T-cell (primary cell): ENCODE data around the gene ADAMTSL2. TPM values are rescaled to one million over a fixed set of nuclear protein-coding genes. Genes with fewer than 3 reads are reported as not detected.

Experiments
- ATAC-seq, 4 experiments: fragments of 200-7000 bp in 3 of 4; fragments of 150-1000 bp in 1 of 4; cut with Tn5 transposase; replicated peaks in 1 of 4; 1 replicate in 3 of 4; 2 replicates in 1 of 4; pipeline ENCODE4 v1.10.0; 2021; ENCODE audit warnings: moderate library complexity in 3 of 4, mild to moderate bottlenecking in 2 of 4, moderate number of reproducible peaks in 1 of 4
- CTCF ChIA-PET, 2 donors: fragments of 300-600 bp; sonication (Branson Sonifier 250); formaldehyde crosslinking; loops; one replicate each; lab custom pipeline; 2022; ENCODE audit warnings: antibody characterized with exemption in 2 of 2; lab: Charles Lee
- POLR2A ChIA-PET, 2 donors: fragments of 300-600 bp; sonication (Branson Sonifier 250); formaldehyde crosslinking; loops; one replicate each; lab custom pipeline; 2022; ENCODE audit warnings: antibody characterized with exemption in 2 of 2; lab: Charles Lee
- DNase-seq, 35 experiments: peaks; one replicate each; pipeline versions ENCODE4 v3.0.0 to v3.0.0-alpha.2; 2013 to 2023
- H3K27ac ChIP-seq: one replicate; pipeline ENCODE4 v1.5.1; 2013; ENCODE audit warnings: low read length
- H3K27me3 ChIP-seq, 2 experiments: replicated peaks in 1 of 2; 1 replicate in 1 of 2; 2 replicates in 1 of 2; pipeline versions ENCODE4 v1.6.1 to v1.7.0; 2013; ENCODE audit warnings: low read length in 1 of 2, mixed read lengths in 1 of 2; ENCODE audit not compliant: control insufficient read depth in 2 of 2, insufficient read depth in 2 of 2; ENCODE audit errors: extremely low read depth in 1 of 2
- H3K36me3 ChIP-seq, 2 donors: 1 replicate in 1 of 2; 2 replicates in 1 of 2; pipeline versions ENCODE4 v1.6.1 to v1.7.0; 2013; ENCODE audit warnings: low read length in 1 of 2; ENCODE audit not compliant: control insufficient read depth in 2 of 2, insufficient read depth in 1 of 2; ENCODE audit errors: extremely low read depth in 1 of 2
- H3K4me1 ChIP-seq, 2 experiments: 1 replicate in 1 of 2; 2 replicates in 1 of 2; pipeline versions ENCODE4 v1.6.1 to v1.7.0; 2013; ENCODE audit warnings: low read length in 2 of 2, mixed read lengths in 1 of 2; ENCODE audit not compliant: insufficient read depth in 2 of 2, control insufficient read depth in 1 of 2; ENCODE audit errors: extremely low read depth in 1 of 2
- H3K4me3 ChIP-seq, 2 donors: 1 replicate in 1 of 2; 2 replicates in 1 of 2; pipeline versions ENCODE4 v1.5.1 to v1.7.0; 2013; ENCODE audit warnings: mild to moderate bottlenecking in 2 of 2, low read length in 1 of 2, moderate library complexity in 1 of 2; ENCODE audit not compliant: control insufficient read depth in 1 of 2; ENCODE audit errors: extremely low read depth in 1 of 2
- H3K9me3 ChIP-seq: 2 replicates; pipeline ENCODE4 v1.7.0; 2013
- H3K27ac Mint-ChIP-seq, 2 donors: one replicate each; pipeline ENCODE4 v1.8.0; 2020 to 2021; ENCODE audit warnings: mild to moderate bottlenecking in 2 of 2, mixed read lengths in 2 of 2
- H3K27me3 Mint-ChIP-seq, 2 donors: one replicate each; pipeline ENCODE4 v1.8.0; 2021 to 2022; ENCODE audit warnings: mixed read lengths in 2 of 2
- H3K36me3 Mint-ChIP-seq: one replicate; pipeline ENCODE4 v1.8.0; 2021; ENCODE audit warnings: mixed read lengths
- H3K4me1 Mint-ChIP-seq, 3 donors: one replicate each; pipeline ENCODE4 v1.8.0; 2020 to 2022; ENCODE audit warnings: mixed read lengths in 3 of 3, mild to moderate bottlenecking in 1 of 3
- H3K4me3 Mint-ChIP-seq, 3 donors: one replicate each; pipeline ENCODE4 v1.8.0; 2020 to 2022; ENCODE audit warnings: mild to moderate bottlenecking in 3 of 3, mixed read lengths in 3 of 3, moderate library complexity in 3 of 3
- H3K9me3 Mint-ChIP-seq, 3 donors: one replicate each; pipeline ENCODE4 v1.8.0; 2020 to 2022; ENCODE audit warnings: mixed read lengths in 3 of 3
- WGBS: methylation state at CpG from one replicate; pipeline ENCODE4 v1.1.5; 2013; ENCODE audit warnings: missing lambda C conversion rate; ENCODE audit not compliant: insufficient coverage; 5-methylcytosine and 5-hydroxymethylcytosine counted together
- total RNA-seq, 35 experiments: library from RNA in 6 of 35; stranded (reverse) in 6 of 35; fragments of 120-200 nt in 1 of 35; gene quantifications; one replicate each; pipeline versions ENCODE4 v1.2.1 to v1.2.4 and lab custom pipeline; 2013 to 2026

ADAMTSL2 gene
- total RNA-seq, 5 donors from 2014 or later (not counting 1 experiment from before 2014, with no cell fraction given): 0.16 to 0.76 (median 0.53) TPM

DNA sequence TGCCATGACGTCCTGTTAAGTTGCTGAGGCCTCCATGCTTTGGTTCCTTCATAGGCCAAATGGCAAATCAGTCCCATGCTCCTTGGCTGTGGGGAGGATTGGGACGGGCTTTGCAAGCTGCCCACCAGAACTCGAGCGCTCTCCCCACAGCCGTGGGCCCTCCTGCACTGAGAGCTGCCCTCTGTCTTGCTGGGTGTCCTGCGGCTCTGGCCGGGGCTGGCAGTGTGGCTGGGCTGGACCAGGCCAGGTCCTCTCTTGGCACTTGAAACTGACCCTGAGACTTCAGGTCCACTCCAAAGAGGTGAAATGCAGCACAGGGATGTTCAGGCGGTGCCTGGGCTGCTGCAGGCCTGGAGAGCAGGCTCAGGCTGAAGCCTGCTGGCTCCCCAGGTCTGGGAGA lies 16.8 kb upstream of the ADAMTSL2 start:
- 70% methylated on average over 8 of the region's 8 CpGs for WGBS
- ATAC-seq (no peak), DNase-seq (no peak)
- Mint-ChIP-seq H3K36me3 (no peaks in the 10 kb centered on the region), H3K4me3 (no peak overlapping the region), H3K9me3 (no peaks in the 10 kb centered on the region), H3K27ac (no peak overlapping the region), H3K27me3 (peaks cover 0 to 4% of the 10 kb centered on the region in 2 donors), H3K4me1 (no peaks in the 10 kb centered on the region)
- ChIA-PET CTCF (no interaction called here), POLR2A (interaction anchor here in 1 of 2 donors (0.7 kb wide), 1 partner anchor 38 kb away, joined by 4 read pairs; no protein-coding TSS in a partner anchor)
- H3K4me1 ChIP-seq: peaks cover 0 to 5% of the 10 kb centered on the region in 2 experiments
- no peak overlapping the region for H3K27ac ChIP-seq
- no peak overlapping the region for H3K4me3 ChIP-seq
- H3K27me3 ChIP-seq: peaks cover 0 to 44% of the 10 kb centered on the region in 2 experiments
- no peaks in the 10 kb centered on the region for H3K36me3 ChIP-seq
- no peaks in the 10 kb centered on the region for H3K9me3 ChIP-seq

DNA sequence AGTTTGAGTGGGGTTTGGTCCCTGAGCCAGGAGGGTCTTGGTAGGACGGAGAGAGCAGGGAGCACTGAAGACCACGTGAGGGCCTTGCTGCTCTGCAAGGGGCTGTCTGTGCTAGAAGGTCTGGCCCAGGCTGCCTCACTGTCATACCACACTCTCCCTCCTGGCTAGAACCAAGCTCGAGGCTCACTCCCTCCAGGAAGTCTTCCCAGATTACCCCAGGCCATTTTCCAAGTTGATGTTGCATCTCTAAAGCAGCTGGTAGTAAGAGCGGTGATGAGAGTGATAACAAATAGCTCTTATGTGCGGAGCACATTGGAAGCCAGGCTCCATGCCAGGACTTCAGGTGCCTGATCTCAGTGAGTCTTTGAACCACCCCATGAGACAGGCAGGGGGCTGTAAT lies 16.3 kb upstream of the ADAMTSL2 start:
- ATAC-seq: no peak
- no peak overlapping the region for H3K27ac Mint-ChIP-seq
- Histone ChIP-seq H3K27me3 (peaks cover 0 to 44% of the 10 kb centered on the region in 2 experiments), H3K27ac (no peak overlapping the region), H3K9me3 (no peaks in the 10 kb centered on the region), H3K36me3 (no peaks in the 10 kb centered on the region), H3K4me1 (peaks cover 0 to 5% of the 10 kb centered on the region in 2 experiments), H3K4me3 (no peak overlapping the region)
- H3K4me1 Mint-ChIP-seq: no peaks in the 10 kb centered on the region
- 91% methylated on average over 4 of the region's 5 CpGs for WGBS
- H3K4me3 Mint-ChIP-seq: no peak overlapping the region
- ChIA-PET CTCF (no interaction called here), POLR2A (interaction anchor here in 1 of 2 donors (0.7 kb wide), 1 partner anchor 38 kb away, joined by 4 read pairs; no protein-coding TSS in a partner anchor)
- no peaks in the 10 kb centered on the region for H3K9me3 Mint-ChIP-seq
- no peak for DNase-seq
- no peaks in the 10 kb centered on the region for H3K36me3 Mint-ChIP-seq
- peaks cover 0 to 4% of the 10 kb centered on the region in 2 donors for H3K27me3 Mint-ChIP-seq

DNA sequence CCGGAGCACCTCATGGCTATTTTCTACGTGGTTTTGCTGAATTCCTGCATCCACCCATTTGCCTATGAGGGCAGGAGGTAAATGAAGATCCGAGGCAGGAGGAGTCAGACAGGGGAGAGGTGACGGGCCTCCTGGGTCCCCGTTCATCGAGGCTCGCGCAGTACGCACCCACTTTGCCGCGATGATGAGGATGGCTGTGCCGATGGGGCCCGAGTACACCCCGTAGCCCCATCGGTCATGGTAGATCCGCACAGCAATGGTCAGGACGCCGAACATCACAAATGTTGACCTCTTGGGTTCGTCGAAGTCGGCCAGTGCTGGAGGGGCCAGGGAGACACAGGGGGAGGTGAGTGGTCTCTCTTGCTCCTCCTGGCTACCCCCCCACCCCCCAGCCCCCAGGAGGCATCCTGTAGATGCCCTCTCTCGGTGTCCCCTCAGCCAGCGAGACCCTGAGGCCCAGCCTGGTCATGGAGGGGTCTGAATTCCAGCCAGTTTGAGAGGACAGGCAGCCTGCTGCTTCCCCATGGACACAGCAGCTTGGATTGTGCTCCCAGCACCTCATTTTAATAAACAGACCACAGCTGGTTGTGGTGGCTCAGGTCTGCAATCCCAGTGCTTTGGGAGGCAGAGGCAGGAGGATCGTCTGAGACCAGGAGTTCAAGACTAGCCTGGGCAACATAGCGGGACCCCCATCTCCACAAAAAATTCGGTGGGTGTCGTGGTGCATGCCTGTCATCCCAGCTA lies 15.6 kb upstream of the ADAMTSL2 start:
- no peaks in the 10 kb centered on the region for H3K4me1 Mint-ChIP-seq
- Histone ChIP-seq H3K36me3 (no peaks in the 10 kb centered on the region), H3K4me1 (peaks cover 0 to 5% of the 10 kb centered on the region in 2 experiments), H3K27me3 (peaks cover 0 to 44% of the 10 kb centered on the region in 2 experiments), H3K4me3 (no peak overlapping the region), H3K27ac (no peak overlapping the region), H3K9me3 (no peaks in the 10 kb centered on the region)
- no peak for ATAC-seq
- no peak for DNase-seq
- peaks cover 0 to 4% of the 10 kb centered on the region in 2 donors for H3K27me3 Mint-ChIP-seq
- ChIA-PET CTCF (interaction anchor here in 1 of 2 donors (0.6 kb wide), 1 partner anchor 494 kb away, joined by 3 read pairs; no protein-coding TSS in a partner anchor), POLR2A (no interaction called here)
- no peak overlapping the region for H3K4me3 Mint-ChIP-seq
- H3K9me3 Mint-ChIP-seq: no peaks in the 10 kb centered on the region
- 94% methylated on average over 15 of the region's 27 CpGs for WGBS
- H3K36me3 Mint-ChIP-seq: no peaks in the 10 kb centered on the region
- no peak overlapping the region for H3K27ac Mint-ChIP-seq

DNA sequence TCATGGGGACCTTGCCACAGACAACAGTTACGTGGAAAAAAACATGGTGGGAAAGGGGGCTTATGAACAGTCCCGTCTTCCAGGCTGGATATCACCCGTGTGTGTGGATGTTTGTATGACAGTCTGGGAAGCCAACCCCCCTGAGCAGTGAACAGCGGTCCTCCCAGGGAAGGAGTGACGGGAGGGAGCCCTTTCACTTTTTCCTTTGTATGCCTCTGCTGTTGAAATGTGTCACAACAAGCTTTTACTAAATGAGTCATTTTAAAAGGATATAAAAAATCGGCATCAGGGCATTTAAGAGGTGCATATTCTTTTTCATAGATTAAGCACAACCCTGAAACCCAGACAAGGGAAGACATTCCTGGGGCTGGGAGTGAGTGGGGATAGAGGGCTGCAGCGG lies 14.8 kb upstream of the ADAMTSL2 start:
- Histone ChIP-seq H3K27ac (no peak overlapping the region), H3K4me1 (peaks cover 0 to 5% of the 10 kb centered on the region in 2 experiments), H3K27me3 (peaks cover 0 to 40% of the 10 kb centered on the region in 2 experiments), H3K4me3 (no peak overlapping the region), H3K9me3 (no peaks in the 10 kb centered on the region), H3K36me3 (no peaks in the 10 kb centered on the region)
- no peak for DNase-seq
- Mint-ChIP-seq H3K4me1 (no peaks in the 10 kb centered on the region), H3K9me3 (no peaks in the 10 kb centered on the region), H3K27me3 (peaks cover 0 to 4% of the 10 kb centered on the region in 2 donors), H3K27ac (no peak overlapping the region), H3K36me3 (no peaks in the 10 kb centered on the region), H3K4me3 (no peak overlapping the region)
- ATAC-seq: no peak
- WGBS: 75% methylated on average over 5 of the region's 7 CpGs
- CTCF ChIA-PET: no interaction called here
- POLR2A ChIA-PET: no interaction called here

DNA sequence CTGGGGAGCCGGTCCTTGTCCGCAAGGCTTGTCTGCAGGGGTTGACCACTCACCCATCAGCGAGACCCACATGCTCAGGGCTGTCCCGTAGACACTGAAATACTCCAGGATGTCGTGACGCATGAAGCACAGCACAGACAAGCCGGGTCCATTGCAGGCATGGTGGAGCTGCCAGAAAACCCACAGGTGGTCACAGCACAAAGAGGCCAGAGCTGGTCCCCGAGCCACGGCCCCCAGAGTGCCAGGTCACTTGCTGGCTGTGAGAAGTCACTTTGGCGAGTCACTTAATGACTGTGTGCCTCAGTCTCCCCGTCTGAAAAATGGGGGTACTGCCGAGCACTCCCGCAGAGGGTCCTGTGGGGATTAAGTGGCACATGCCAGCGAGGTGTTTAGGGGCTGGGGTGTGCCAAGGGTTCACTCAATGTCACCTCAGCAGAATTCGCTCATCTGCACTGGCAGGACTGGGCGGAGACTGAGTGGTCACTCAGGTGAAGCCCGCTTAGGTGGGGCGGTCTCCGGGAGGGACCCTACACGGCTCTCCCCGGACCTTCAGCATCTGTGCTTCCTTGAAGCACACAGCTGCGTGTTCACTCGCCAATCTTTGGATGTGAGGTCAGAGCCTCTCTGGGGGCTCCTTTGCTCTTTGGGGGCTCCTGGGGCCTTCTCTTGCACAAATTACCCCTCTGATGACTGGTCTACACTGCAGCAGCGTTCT lies 14.2 kb upstream of the ADAMTSL2 start:
- H3K27me3 Mint-ChIP-seq: peaks cover 0 to 4% of the 10 kb centered on the region in 2 donors
- ATAC-seq: no peak
- H3K4me1 Mint-ChIP-seq: no peaks in the 10 kb centered on the region
- DNase-seq: no peak
- WGBS: 80% methylated on average over 24 of the region's 24 CpGs
- H3K36me3 ChIP-seq: no peaks in the 10 kb centered on the region
- no peaks in the 10 kb centered on the region for H3K36me3 Mint-ChIP-seq
- peaks cover 0 to 5% of the 10 kb centered on the region in 2 experiments for H3K4me1 ChIP-seq
- H3K9me3 Mint-ChIP-seq: no peaks in the 10 kb centered on the region
- H3K27ac Mint-ChIP-seq: no peak overlapping the region
- CTCF ChIA-PET: no interaction called here
- peaks cover 0 to 37% of the 10 kb centered on the region in 2 experiments for H3K27me3 ChIP-seq
- no peaks in the 10 kb centered on the region for H3K9me3 ChIP-seq
- H3K4me3 ChIP-seq: no peak overlapping the region
- H3K4me3 Mint-ChIP-seq: no peak overlapping the region
- no peak overlapping the region for H3K27ac ChIP-seq
- POLR2A ChIA-PET: no interaction called here

DNA sequence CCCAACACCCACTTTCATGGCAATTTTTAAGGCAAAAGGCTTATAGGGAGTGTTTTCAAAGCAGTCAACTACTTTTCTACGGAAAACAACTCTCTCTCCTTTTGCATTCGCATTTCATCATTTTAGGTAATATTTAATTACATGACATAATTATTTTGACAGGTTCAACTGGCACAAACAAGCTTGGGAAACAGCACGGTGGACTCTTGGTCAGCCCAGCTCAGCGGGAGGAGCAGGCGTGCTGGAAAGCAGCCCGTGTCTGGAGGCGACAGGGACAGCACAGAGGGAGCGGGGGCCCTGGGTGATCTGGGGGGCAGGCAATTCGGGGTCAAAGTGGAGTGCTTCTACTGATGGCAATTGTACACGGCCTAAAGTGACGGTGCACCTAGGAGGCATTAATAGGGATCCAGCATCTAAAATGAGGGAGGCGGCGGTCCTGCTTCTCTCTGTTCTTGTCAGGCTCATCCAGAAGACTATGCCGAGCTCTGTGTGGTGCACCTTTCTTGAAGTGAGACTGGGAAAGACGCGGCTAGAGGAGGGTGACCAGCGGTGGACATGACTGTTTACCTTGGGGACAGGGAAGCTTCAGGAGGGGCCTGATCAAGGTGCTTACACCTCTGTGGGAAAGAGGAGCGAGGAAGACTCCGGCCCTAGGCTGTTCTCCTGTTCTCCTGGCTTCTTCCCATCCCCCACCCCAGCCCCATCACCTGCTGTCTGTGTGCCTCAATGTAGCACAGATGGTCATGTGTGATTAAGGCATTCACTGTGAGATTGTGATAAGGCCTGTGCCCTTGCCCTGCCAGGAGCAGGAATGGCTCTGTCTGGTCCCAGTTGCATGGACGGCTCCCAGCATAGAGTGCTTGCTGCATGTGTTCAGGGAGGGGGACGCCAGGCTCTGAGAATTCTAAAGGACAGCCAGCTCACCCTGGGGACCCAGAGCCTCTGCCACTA lies 13.1 kb upstream of the ADAMTSL2 start:
- Histone ChIP-seq H3K36me3 (no peaks in the 10 kb centered on the region), H3K4me1 (peaks cover 3 to 7% of the 10 kb centered on the region in 2 experiments), H3K9me3 (no peaks in the 10 kb centered on the region), H3K27me3 (peaks cover 0 to 31% of the 10 kb centered on the region in 2 experiments), H3K4me3 (no peak overlapping the region), H3K27ac (no peak overlapping the region)
- Mint-ChIP-seq H3K27me3 (no peaks in the 10 kb centered on the region), H3K4me3 (no peak overlapping the region), H3K36me3 (no peaks in the 10 kb centered on the region), H3K4me1 (peaks cover 0 to 3% (median under 1%) of the 10 kb centered on the region in 3 donors), H3K9me3 (no peaks in the 10 kb centered on the region), H3K27ac (no peak overlapping the region)
- 88% methylated on average over 17 of the region's 21 CpGs for WGBS
- DNase-seq: no peak
- ChIA-PET CTCF (no interaction called here), POLR2A (no interaction called here)
- no peak for ATAC-seq
